Right cardiac atrium (tissue), 5 donors: Measurements from ENCODE around the gene TCF23. TPM values are rescaled to one million over a fixed set of nuclear protein-coding genes. Genes with fewer than 3 reads are reported as not detected.
A peak's percentile ranks its signal among the peaks of the same experiment; 100 is the strongest.
"Not testable (repeated sequence)": the region's sequence is repeated elsewhere in the genome, so short reads cannot be mapped to it uniquely, and the experiment has no call there.

Experiments
- ATAC-seq, 2 donors: fragments of 200-7000 bp; cut with Tn5 transposase; one replicate each; pipeline versions ENCODE4 v1.8.0 to v1.9.1; 2020; ENCODE audit warnings: moderate library complexity in 2 of 2, mild to moderate bottlenecking in 1 of 2
- DNase-seq, 3 donors: peaks; one replicate each; pipeline ENCODE4 v3.0.0-alpha.2; 2020
- H3K27ac ChIP-seq: one replicate; pipeline ENCODE4 v1.5.1; 2013; ENCODE audit warnings: mild to moderate bottlenecking, low read length, control low read depth, moderate library complexity
- H3K27me3 ChIP-seq: one replicate; pipeline ENCODE4 v1.6.1; 2013; ENCODE audit not compliant: control insufficient read depth, insufficient read depth
- H3K4me1 ChIP-seq: one replicate; pipeline ENCODE4 v1.6.1; 2013; ENCODE audit warnings: low read length; ENCODE audit not compliant: control insufficient read depth, insufficient read depth
- H3K4me3 ChIP-seq: one replicate; pipeline ENCODE4 v1.5.1; 2013; ENCODE audit warnings: low read length, control low read depth
- H3K9me3 ChIP-seq: one replicate; pipeline ENCODE4 v1.6.1; 2013; ENCODE audit warnings: low read length; ENCODE audit not compliant: control insufficient read depth
- WGBS: extraction: QIAGEN DNeasy Blood & Tissue Kit; methylation state at CpG from one replicate; pipeline ENCODE4 v1.1.7; 2013; 5-methylcytosine and 5-hydroxymethylcytosine counted together
- intact Hi-C, 4 donors: fragments of 100-400 bp; cut with DNase I; formaldehyde crosslinking; loops; one replicate each; pipeline versions ENCODE4 v1.11.0 to v1.14.0; 2022 to 2023
- polyA plus RNA-seq: library from polyadenylated mRNA; stranded (reverse); fragments of 200-250 nt; gene quantifications from one replicate; pipeline ENCODE4 v1.2.3, GENCODE V29; 2013
- total RNA-seq, 4 donors: library from RNA; stranded (reverse); fragmentation: NEBNext Ultra II Directional; extraction: Animal tissue kit (Norgen Biotek cat#: 25700); gene quantifications; one replicate each; pipeline ENCODE4 v1.2.1, GENCODE V29; 2021
- donor health status: healthy with polysubstance abuse.
- donor health status: DM: no; HTN: yes; CAD: no.
- donor health status: DM: no; HTN: no; CAD: no.
- donor health status: DM: no; HTN: yes; CAD: no; lungs with severe emphysema.
- donor health status: DM: yes; HTN: yes; CAD: no.

The TCF23 gene
- total and polyA plus RNA-seq, 5 donors, result 0.05 to 0.15 (median 0.11) TPM

- ATAC-seq (no peak), DNase-seq (peak in 1 of 3 donors; percentile 59)
- Histone ChIP-seq H3K9me3 (no peaks in the 10 kb centered on the region), H3K4me3 (peak overlapping the region; percentile 36), H3K4me1 (peaks cover 3% of the 10 kb centered on the region), H3K27ac (no peak overlapping the region), H3K27me3 (no peaks in the 10 kb centered on the region)
- intact Hi-C loops, result no loop called here
- 23% methylated on average over 14 of the region's 14 CpGs for WGBS
Observed at GRCh38 chr2:27117995-27118524, 30.7 kb upstream of the TCF23 start.

GRCh38 chr2:27118525-27119329 is 30.1 kb upstream of the TCF23 start, which contains the start of gene CGREF1:
Gene CGREF1 (minus strand): TSS chr2:27119128. CDS start chr2:27104366, 14,762 bp downstream.
- ATAC-seq, result no peak
- WGBS, result 4% methylated on average over 84 of the region's 84 CpGs
- peak within 1 kb of the TSS; percentile 36 for H3K4me3 ChIP-seq
- DNase-seq, result peak in 1 of 3 donors; percentile 63
- no peak within 1 kb of the TSS for H3K27ac ChIP-seq
- H3K9me3 ChIP-seq, result no peaks in the 10 kb centered on the region
- H3K27me3 ChIP-seq, result no peaks in the 10 kb centered on the region
- intact Hi-C loops, result no loop called here
- peaks cover 3% of the 10 kb centered on the region for H3K4me1 ChIP-seq

GRCh38 chr2:27119330-27119670 is 29.5 kb upstream of the TCF23 start:
- H3K27me3 ChIP-seq, ATAC-seq, H3K9me3 ChIP-seq, DNase-seq, intact Hi-C loops, H3K4me1 ChIP-seq, H3K4me3 ChIP-seq, H3K27ac ChIP-seq: not testable (repeated sequence)
- WGBS, result 80% methylated on average over 8 of the region's 8 CpGs

- no peak overlapping the region for H3K27ac ChIP-seq
- no peaks in the 10 kb centered on the region for H3K27me3 ChIP-seq
- no peaks in the 10 kb centered on the region for H3K9me3 ChIP-seq
- peaks cover 3% of the 10 kb centered on the region for H3K4me1 ChIP-seq
- WGBS, result 69% methylated on average over 2 of the region's 2 CpGs
- intact Hi-C loops, result no loop called here
- no peak for ATAC-seq
- no peak overlapping the region for H3K4me3 ChIP-seq
- DNase-seq, result no peak
Observed at GRCh38 chr2:27121906-27122305, 26.9 kb upstream of the TCF23 start.

- no peak for ATAC-seq
- Histone ChIP-seq H3K4me1 (peaks cover 3% of the 10 kb centered on the region), H3K27ac (no peak overlapping the region), H3K9me3 (no peaks in the 10 kb centered on the region), H3K27me3 (no peaks in the 10 kb centered on the region), H3K4me3 (no peak overlapping the region)
- intact Hi-C loops, result no loop called here
- DNase-seq, result no peak
- 86% methylated on average over 7 of the region's 7 CpGs for WGBS
Observed at GRCh38 chr2:27122791-27123190, 26.0 kb upstream of the TCF23 start.

GRCh38 chr2:27123302-27124150 is 25.3 kb upstream of the TCF23 start, which contains the start of gene ABHD1:
Gene ABHD1 (plus strand): TSS chr2:27123815. CDS start chr2:27123949, 134 bp downstream.
- intact Hi-C loops, result no loop called here
- H3K27ac ChIP-seq, result peak within 1 kb of the TSS; percentile 67
- ATAC-seq, result peak; percentile 87 to 91
- H3K27me3 ChIP-seq, result no peaks in the 10 kb centered on the region
- peak within 1 kb of the TSS; percentile 57 for H3K4me3 ChIP-seq
- 6% methylated on average over 47 of the region's 47 CpGs for WGBS
- peaks cover 3% of the 10 kb centered on the region for H3K4me1 ChIP-seq
- no peaks in the 10 kb centered on the region for H3K9me3 ChIP-seq
- peak; percentile 71 to 91 (median 90) for DNase-seq

GRCh38 chr2:27125104-27125503 is 23.7 kb upstream of the TCF23 start:
- 89% methylated on average over 3 of the region's 3 CpGs for WGBS
- no peak overlapping the region for H3K27ac ChIP-seq

GRCh38 chr2:27126252-27126710 is 22.5 kb upstream of the TCF23 start:
- no peaks in the 10 kb centered on the region for H3K9me3 ChIP-seq
- no peak overlapping the region for H3K4me3 ChIP-seq
- H3K27ac ChIP-seq, result no peak overlapping the region
- 34% methylated on average over 5 of the region's 5 CpGs for WGBS
- DNase-seq, result no peak
- intact Hi-C loops, result no loop called here
- H3K27me3 ChIP-seq, result no peaks in the 10 kb centered on the region
- H3K4me1 ChIP-seq, result no peaks in the 10 kb centered on the region
- ATAC-seq, result peak in 1 of 2 donors; percentile 8

More at GRCh38 chr2:27125104-27125503, 23.7 kb upstream of the TCF23 start:
- no peak for ATAC-seq
- Histone ChIP-seq H3K9me3 (no peaks in the 10 kb centered on the region), H3K4me3 (no peak overlapping the region), H3K4me1 (no peaks in the 10 kb centered on the region), H3K27me3 (no peaks in the 10 kb centered on the region)
- intact Hi-C loops, result no loop called here
- no peak for DNase-seq

GRCh38 chr2:27127883-27128667 is 20.7 kb upstream of the TCF23 start:
- Histone ChIP-seq H3K27me3 (no peaks in the 10 kb centered on the region), H3K4me3 (no peak overlapping the region), H3K27ac (no peak overlapping the region), H3K9me3 (no peaks in the 10 kb centered on the region), H3K4me1 (peaks cover 3% of the 10 kb centered on the region)
- DNase-seq (no peak), ATAC-seq (no peak)
- WGBS, result 89% methylated on average over 9 of the region's 9 CpGs
- intact Hi-C loops, result no loop called here
